ENCODE results near the gene AATK.

DNA sequence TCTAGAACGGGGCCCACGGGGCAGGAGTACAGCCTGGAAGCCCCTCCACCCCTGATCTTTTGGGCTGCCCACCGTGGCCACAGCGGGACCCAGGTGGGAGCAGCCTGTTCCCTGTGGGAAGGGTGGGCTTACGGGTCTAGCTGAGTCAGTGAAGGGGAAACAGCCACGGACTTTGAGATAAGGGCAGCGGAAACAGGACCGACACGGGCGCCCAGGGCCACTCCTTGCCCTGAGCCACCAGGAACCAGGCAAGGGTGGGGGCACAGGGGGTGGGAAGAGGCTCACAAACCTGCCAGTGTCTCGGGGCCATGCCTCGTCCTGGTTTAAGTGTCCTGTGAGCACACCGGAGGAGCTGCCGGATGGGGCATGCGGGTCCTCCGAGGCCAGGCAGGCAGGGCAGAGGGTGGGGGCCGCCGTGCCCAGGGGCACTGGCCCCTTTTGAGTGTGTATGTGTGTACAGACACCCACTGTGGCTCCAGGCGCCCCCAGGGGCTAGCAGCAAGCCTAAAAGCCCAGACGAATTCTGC lies 48.3 kb downstream of the AATK start:
- TF ChIP-seq, protein P1, sequence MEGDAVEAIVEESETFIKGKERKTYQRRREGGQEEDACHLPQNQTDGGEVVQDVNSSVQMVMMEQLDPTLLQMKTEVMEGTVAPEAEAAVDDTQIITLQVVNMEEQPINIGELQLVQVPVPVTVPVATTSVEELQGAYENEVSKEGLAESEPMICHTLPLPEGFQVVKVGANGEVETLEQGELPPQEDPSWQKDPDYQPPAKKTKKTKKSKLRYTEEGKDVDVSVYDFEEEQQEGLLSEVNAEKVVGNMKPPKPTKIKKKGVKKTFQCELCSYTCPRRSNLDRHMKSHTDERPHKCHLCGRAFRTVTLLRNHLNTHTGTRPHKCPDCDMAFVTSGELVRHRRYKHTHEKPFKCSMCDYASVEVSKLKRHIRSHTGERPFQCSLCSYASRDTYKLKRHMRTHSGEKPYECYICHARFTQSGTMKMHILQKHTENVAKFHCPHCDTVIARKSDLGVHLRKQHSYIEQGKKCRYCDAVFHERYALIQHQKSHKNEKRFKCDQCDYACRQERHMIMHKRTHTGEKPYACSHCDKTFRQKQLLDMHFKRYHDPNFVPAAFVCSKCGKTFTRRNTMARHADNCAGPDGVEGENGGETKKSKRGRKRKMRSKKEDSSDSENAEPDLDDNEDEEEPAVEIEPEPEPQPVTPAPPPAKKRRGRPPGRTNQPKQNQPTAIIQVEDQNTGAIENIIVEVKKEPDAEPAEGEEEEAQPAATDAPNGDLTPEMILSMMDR (IDR thresholded peaks at IDR 0.05): no peak
- TF ChIP-seq POLR2A (IDR thresholded peaks at IDR 0.05): no peak
- TF ChIP-seq EP300 (IDR thresholded peaks at IDR 0.05): no peak

All from tibial nerve (tissue), 4 donors.